HG03575 (cell line): ENCODE data around the gene RLBP1.
"Not testable (repeated sequence)": the region's sequence is repeated elsewhere in the genome, so short reads cannot be mapped to it uniquely, and the experiment has no call there.

Source experiments
- ATAC-seq: cut with Tn5 transposase; IDR thresholded peaks from one replicate; pipeline ENCODE4 v1.9.1; 2021; ENCODE audit not compliant: unreplicated experiment, insufficient number of reproducible peaks, low FRiP score; ENCODE audit errors: extremely low read depth

The RLBP1 gene

DNA sequence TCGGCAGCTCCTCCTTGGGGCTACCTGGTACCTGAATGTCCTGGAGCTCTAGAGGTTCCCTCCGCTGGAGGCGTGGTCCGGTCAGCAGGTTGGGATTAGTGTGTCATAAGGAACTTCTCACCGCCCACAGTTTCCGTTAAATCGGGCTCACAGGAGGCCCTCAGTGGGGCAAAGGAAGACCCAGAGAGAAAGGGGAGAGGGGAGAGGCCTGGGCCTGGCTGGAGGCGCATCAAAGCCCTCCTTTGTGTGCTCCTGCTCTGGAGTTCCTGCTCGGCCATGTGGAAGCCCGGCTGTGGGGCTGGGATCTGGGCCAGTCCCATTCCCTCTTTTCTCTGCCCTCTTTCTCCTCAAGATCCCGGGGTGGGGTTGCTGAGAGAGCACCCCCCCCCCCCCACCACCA lies at the start of gene RLBP1:
RLBP1 (minus strand) TSS at position 37 of the 400 bp plus-strand sequence. CDS start 2,604 bp downstream, outside the sequence.
- no peak for ATAC-seq

DNA sequence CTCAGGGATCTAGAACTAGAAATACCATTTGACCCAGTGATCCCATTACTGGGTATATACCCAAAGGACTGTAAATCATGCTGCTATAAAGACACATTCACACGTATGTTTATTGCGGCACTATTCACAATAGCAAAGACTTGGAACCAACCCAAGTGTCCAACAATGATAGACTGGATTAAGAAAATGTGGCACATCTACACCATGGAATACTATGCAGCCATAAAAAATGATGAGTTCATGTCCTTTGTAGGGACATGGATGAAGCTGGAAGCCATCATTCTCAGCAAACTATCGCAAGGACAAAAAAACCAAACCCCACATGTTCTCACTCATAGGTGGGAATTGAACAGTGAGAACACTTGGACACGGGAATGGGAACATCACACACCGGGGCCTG lies 28.8 kb upstream of the RLBP1 start:
- not testable (repeated sequence) for ATAC-seq

DNA sequence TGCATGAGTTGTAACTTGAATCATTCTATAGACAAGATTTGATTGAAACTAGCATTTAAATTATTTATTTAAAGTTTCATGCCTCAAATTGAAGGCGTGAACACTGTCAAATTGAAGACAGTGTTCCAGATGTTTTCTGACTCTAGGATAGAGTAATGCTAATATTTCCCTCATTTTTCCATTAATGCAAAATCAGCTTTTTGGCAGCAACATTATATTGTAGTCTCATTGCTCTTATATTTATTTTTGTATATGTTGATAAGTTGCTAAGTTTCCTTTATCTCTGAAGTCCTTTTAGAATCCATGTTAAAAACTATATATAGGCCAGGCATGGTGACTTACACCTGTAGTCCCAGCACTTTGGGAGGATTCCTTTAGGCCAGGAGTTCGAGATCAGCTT lies 27.2 kb upstream of the RLBP1 start:
- ATAC-seq = no peak

DNA sequence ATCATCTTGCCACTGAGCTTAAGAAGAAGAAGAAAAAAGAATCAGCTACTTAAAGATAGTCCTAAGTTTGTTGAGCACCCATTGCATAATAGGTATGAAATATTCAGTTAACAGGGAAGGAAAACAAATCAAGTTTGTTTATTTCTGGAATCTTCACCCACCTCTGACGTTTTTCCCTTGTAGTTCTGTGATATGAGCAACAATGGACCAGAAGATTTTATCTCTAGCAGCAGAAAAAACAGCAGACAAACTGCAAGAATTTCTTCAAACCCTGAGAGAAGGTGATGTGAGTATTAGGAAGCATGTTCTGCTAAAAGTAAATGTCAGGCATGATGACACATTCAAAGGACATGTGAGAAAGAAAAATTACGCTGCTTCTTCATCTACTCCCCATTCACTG lies 26.1 kb upstream of the RLBP1 start:
- no peak for ATAC-seq

DNA sequence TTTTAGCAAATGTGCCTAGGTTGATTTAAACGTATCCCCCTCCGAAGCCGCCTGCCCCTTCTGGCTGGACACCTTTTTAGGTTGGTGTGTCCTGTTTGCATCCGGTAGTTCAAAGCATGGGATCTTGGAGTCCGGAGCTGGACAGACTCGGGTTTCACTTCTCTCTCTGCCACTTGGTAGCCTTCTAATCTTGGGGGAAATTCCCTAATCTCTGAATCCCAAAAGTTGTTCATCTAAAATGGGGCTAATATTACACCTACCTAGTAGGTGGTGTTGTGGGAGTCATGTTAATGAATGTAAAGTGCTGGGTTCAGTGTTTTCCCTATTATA lies 23.2 kb upstream of the RLBP1 start:
- ATAC-seq = no peak

DNA sequence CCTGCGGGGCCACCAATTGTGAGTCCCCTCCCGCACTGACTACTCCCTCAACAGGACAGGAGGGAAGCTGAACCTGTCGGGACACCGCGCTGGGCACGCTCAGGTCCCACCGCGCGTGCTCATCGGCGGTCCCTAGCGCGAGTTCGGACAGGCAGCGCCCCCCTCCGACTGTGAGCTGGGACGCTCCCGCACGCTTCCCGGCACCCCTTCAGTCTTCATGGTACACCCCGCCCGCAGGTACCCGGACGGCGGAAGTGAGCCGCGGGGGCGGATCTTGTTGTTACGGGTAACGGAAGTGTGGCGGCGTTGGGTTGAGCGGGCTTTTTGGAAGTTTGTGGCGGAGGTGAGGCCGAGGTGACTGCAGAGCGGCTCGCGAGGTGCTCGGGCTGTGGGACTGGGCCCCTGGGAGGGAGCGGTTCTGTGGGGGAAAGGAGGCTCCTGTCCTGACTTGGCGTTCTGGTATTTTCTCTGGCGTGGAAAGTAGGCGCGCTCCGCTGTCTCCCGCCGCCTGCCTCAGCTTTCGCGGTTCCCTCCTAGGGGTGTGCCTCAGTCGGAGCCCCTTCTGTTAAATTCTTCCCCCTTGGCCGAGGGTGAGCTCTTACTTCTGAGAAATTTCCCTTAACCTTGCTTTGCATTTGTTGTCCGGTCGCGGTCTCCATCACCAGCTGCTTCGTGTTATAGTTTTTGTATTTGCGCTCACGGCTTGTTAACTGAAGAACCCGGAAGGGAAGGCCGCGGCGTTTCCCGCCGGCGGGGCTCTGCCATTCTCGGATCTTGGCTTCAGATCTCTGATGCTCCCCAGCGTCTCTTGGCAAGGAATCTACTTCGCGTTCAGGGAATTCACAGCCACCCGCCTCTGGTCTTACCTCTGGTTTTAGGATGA lies 22.6 kb upstream of the RLBP1 start, which contains the start of gene FANCI:
FANCI (plus strand) TSS at position 289 of the 883 bp plus-strand sequence. CDS start 3,669 bp downstream, outside the sequence.
- ATAC-seq = peak; percentile 41

DNA sequence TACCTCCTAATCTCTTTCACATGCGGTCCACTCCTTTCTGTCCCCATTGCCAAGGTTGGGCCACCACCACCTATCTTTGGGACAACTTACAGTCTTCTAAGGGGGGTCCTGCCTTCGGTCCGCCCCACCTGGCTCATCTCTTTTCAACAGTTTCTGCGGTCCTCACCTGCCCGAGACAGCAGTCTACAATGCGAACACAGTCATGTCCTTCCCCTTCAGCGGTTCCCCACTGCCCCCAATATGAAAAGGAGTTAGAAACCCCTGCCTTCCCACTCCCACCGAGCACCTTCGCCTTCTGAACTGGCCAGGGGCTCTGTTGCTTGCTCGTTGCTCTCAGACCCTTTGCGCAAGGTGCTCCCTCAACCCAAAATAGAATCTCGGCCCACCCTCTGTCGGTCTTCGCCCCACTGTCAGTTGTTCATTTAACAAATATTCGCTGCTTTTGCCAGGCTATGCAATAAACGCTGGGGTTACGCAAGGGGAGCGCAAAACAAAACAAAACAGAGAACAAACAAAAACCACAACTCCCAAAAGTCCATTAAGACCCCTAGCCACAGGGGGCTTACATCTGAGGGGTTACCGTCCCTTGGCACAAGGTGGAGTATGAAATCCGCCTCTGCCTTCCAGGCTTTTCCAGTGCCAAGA lies 21.8 kb upstream of the RLBP1 start:
- no peak for ATAC-seq

DNA sequence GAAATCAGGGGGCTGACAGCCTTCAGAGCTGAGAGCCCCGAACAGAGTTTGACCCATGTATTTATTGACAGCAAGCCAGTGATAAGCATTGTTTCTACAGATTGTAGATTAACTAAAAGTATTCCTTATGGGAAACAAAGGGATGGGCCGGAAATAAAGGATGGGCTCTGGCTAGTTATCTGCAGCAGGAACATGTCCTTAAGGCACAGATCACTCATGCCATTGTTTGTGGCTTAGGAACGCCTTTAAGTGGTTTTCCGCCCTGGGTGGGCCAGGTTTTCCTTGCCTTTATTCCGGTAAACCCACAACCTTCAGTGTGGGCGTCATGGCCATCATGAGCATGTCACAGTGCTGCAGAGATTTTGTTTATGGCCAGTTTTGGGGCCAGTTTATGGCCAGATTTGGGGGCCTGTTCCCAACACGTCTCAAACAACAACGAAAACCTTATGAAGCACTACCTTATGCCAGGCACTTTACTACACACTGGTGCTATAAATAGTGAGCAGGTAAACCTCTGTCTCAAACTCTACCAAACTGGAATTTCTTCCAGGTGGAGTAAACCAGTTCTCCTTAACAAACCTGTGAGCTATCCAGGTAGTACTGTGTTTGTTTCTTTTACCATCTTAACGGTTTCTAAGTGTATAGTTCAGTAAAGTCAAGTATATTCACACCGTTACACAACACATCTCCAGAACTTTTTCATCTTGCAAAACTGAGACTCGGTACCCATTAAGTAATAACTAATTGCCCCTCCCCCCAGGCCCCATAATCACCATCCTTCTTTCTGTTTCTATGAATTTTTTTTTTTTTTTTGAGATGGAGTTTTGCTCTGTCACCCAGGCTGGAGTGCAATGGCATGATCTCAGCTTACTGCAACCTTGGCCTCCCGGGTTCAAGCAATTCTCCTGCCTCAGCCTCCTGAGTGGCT lies 18.8 kb upstream of the RLBP1 start:
- not testable (repeated sequence) for ATAC-seq

DNA sequence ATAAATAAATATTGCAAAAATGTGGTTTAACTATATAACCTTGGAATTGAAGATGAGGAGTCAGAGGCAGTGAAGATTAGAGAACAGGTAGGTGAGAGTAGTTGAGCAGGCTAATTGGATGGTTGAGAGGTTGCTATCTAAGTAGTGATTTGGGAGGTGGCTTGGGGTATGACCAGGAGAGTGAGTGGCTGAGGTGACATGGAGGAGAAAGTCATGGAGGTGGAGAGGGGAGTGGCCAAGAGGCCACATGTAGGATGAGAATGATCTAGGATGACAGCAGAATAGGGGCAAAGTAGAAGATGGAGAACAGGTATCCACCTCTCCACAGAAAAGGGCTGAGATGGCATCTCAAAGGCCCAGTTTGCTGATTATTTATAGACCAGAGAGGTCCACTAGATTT lies 10.5 kb upstream of the RLBP1 start:
- no peak for ATAC-seq

DNA sequence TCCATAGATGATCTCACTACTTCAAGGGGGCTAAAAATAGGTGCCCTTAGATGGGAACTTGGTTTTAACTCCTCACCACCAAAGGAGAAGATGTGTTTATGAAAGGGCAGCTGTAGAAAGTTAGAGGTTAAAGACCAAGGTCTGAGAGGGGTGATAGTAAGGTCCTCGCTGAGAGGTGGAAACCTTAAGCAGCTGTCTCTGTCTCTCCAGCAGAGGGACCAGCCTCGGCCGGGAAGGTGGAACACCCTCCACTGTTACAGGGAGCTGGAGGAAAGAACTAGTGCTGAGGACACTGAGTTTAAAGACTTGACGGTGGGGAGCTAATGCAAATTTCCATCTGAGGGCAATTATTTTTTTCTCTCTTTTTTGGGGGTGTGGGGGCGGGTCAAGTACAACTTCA lies 8.9 kb upstream of the RLBP1 start:
- no peak for ATAC-seq

DNA sequence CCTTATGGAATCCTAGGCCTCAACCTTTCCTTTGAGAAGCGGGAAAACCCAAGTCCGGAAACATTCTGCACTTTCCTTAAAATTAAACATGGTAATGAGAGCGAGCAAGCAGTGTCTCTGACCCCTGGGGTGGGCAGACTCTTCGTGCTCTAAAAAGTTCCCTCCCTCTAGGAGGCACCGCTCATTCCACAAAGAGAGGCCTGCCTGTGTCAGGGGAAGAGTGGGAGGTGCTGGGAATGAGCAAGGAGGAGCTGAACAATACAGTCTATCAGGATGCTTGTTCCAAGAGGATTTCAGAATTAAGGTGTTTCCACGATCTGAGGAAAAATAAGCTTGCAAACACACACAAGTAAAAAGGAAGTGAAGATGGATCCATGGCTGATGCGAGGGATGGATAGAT lies 6.0 kb upstream of the RLBP1 start:
- ATAC-seq = no peak

DNA sequence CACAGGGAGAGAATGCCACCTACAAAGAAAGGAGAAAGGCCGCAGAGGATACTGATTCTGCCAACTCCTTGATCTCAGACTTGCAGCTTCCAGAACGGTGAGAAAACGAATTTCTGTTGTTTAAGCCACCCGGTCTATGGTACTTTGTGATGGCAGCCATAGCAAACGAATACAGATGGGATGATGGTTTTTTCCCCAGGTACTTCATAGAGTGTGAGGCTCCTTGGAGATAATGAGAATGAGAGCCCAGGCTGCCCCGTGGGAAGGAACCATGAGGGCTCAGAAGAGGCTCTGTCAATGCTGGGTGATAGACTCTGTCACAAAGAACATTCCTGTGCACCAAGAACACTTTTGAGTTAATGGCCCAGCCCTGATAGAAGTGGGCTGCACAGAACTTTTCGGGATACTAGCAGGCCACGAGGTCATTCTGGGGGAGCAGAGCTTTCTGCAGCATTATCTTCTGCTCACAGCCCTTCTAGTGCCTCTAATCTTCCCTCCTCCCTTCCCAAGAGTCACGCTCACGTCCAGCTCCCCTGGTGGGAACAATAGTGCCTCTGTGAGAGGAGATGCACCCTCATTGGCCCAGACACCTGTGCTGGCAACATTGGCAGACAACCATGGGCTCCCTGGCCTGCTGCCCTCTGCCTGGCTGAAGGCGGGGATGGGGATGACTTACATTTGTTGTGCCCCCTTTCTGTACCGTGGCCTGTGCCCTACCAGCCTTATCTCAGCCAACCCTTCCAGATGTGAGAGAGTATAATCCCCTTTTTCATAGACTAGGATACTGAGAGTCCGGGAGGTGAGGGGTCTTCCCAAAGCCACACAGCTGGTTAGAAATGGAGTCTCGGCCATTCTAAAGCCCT lies 5.2 kb upstream of the RLBP1 start:
- no peak for ATAC-seq

DNA sequence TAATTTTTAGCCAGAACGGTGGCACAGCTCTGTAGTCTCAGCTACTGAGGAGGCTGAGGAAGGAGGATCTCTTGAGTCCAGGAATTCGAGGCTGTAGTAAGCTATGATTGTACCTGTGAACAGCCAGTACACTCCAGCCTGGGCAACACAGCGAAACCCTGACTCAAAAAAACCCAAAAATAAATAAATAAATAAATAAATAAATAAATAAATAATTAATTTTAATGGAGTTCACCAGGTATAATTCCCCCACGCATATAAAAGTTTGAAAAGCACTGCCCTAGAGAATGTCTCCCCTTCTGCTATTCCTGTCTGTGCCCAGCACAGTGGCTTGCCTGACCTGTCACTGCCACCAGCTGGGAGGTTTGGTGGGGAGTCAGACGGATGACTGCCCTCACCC lies 4.2 kb upstream of the RLBP1 start:
- ATAC-seq = no peak

DNA sequence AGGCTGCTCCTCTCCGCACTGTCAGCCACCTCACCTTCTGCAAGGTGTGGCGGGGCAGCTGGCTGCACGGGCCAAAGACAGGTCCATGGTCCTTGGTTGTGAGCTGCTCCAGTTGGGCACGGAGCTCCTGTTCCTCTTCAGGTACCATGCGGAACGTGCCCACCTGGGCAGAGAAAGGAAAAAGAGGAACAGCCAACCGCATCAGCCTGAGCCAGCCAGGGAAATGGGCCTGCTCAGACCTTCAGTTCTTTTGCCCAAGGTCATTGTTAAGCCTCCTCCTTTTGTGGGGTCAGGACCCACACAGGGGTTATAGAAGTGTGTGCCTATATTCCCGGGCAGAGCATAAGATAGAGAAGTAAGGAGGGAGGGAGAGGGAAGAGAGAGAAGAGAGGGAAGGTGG lies 2.8 kb downstream of the RLBP1 start:
- ATAC-seq = no peak

DNA sequence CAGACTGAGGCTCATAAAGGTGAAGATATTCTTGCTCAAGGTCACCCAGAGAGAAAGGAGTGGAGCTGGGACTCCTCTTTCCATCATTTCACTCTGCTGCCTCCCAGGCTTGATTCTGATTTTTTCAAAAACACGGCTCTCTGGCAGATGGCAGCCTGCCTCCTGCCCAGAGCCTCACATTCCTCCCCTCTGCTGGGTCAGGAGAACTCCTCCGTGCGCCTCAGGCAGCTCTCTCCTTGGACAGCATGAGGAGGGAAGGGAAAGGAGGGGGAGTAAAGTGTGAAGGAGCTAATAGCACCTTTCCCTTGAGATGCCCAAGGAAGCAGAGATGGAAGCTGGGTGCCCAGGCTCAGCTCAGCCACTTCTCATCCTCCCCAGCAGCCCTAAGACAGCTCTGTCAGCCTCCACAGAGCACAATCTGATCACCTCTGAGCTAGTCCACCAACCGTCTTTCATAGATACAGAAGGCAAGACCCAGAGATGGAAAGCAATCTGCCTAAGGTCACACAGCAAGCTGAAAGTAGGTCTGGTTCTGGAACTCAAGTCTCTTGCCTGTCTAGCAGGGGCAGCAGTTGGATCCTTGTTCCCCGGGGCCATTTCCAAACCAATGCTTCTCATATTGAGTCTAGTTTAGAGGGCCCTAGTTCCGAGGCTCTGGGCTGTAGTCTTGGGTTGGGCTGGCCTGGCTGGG lies 3.5 kb downstream of the RLBP1 start:
- ATAC-seq = no peak

DNA sequence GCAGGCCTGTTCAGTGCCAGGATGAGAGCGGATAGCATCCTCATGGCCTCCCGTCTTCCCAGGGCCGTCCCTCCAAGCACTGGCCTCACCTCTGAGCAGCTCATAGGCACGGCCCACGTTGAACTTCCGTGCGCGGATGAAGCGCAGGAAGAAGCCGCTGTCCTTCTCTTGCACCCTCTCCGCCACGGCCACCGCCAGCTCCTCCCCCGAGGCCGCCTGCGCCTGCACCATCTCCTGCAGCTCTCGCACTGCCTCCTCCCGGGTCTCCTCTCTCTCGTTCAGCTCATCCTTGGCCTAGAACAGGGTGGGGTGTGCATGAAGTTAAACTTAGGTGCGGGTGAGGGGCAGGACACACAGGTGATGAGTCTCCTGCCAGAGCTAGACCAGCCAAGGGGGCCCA lies 4.3 kb downstream of the RLBP1 start:
- no peak for ATAC-seq

DNA sequence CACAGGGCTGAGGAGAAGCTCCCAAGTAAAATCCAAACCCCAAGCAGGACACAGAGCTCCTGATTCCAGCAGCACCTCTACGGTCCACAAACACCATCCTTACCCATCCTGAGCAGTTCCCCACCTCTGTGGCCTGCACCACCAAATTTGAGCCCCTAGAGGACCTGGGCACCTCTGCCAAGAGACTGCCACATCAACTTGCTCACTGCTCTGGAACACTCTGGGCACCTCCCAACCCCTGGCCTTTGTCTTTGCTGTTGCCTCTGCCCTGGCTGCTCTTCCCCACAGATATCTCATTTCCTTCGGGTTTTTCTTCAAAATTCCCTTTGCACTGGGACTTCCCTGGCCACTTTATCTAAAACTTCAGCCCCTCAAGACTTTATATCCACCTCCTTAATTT lies 5.8 kb downstream of the RLBP1 start:
- ATAC-seq = no peak

DNA sequence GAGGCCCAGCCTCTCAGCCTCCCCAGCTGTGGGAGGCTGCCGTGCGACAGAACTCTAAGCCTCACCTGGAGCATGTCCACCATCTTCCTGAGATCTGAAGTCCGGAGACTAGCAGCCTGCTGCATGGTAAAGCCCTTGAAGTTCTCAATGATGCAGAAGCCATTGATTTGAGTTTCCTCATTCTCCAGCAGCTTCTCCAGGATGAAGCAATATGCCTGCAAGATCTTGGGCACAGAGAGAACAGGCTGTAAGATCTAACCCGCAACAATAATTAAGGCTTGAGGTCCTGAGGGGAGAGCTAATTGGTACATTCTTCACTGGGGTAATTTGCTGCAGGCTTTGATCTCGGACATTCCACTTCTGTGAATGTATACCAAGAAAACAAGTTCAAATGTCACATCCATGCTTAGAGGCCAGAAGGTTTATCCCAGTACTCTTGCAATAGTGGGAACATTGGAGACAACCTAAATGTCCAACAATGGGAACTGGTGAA lies 9.7 kb downstream of the RLBP1 start:
- no peak for ATAC-seq
